Measurements from ENCODE around the gene SPNS1.

Gene SPNS1

GRCh38 chr16:28946681-28947080 lies 27.9 kb upstream of the SPNS1 start:
- Histone ChIP-seq H3K36me3 (ENCODE audit: control insufficient read depth, insufficient read depth, low read length) (no peaks in the 10 kb centered on the region), H3K27me3 (replicated peaks; ENCODE audit: control insufficient read depth, insufficient read depth, low read length) (no peaks in the 10 kb centered on the region), H3K4me3 (replicated peaks; ENCODE audit: low read depth, low read length) (no peak overlapping the region)
- DNase-seq (ENCODE audit: extremely low read depth, insufficient read length), result no peak
- TF ChIP-seq CTCF (IDR thresholded peaks at IDR 0.05; ENCODE audit: insufficient read depth, low read length, poor library complexity, severe bottlenecking), result no peak

GRCh38 chr16:28950648-28951409 lies 23.7 kb upstream of the SPNS1 start, which contains the start of gene NFATC2IP:
TSS of gene NFATC2IP (plus strand) at chr16:28950937. CDS start at chr16:28951012, 75 bp downstream.
- TF ChIP-seq CTCF (IDR thresholded peaks at IDR 0.05; ENCODE audit: insufficient read depth, low read length, poor library complexity, severe bottlenecking), result no peak
- H3K36me3 ChIP-seq (ENCODE audit: control insufficient read depth, insufficient read depth, low read length), result peaks cover 15% of the 10 kb centered on the region
- peak; percentile 99 for DNase-seq (ENCODE audit: extremely low read depth, insufficient read length)
- peak within 1 kb of the TSS; percentile 87 for H3K4me3 ChIP-seq (replicated peaks; ENCODE audit: low read depth, low read length)
- no peaks in the 10 kb centered on the region for H3K27me3 ChIP-seq (replicated peaks; ENCODE audit: control insufficient read depth, insufficient read depth, low read length)

GRCh38 chr16:28951410-28951943 lies 23.1 kb upstream of the SPNS1 start:
- no peak for DNase-seq (ENCODE audit: extremely low read depth, insufficient read length)
- Histone ChIP-seq H3K36me3 (ENCODE audit: control insufficient read depth, insufficient read depth, low read length) (peaks cover 22% of the 10 kb centered on the region), H3K4me3 (replicated peaks; ENCODE audit: low read depth, low read length) (peak overlapping the region; percentile 87), H3K27me3 (replicated peaks; ENCODE audit: control insufficient read depth, insufficient read depth, low read length) (no peaks in the 10 kb centered on the region)
- TF ChIP-seq CTCF (IDR thresholded peaks at IDR 0.05; ENCODE audit: insufficient read depth, low read length, poor library complexity, severe bottlenecking), result no peak

- no peak for TF ChIP-seq CTCF (IDR thresholded peaks at IDR 0.05; ENCODE audit: insufficient read depth, low read length, poor library complexity, severe bottlenecking)
- no peaks in the 10 kb centered on the region for H3K27me3 ChIP-seq (replicated peaks; ENCODE audit: control insufficient read depth, insufficient read depth, low read length)
- no peak overlapping the region for H3K4me3 ChIP-seq (replicated peaks; ENCODE audit: low read depth, low read length)
- DNase-seq (ENCODE audit: extremely low read depth, insufficient read length), result no peak
- peaks cover 43% of the 10 kb centered on the region for H3K36me3 ChIP-seq (ENCODE audit: control insufficient read depth, insufficient read depth, low read length)
These were observed 16.4 kb upstream of the SPNS1 start for GRCh38 chr16:28958216-28958615.

GRCh38 chr16:28958836-28959235 lies 15.7 kb upstream of the SPNS1 start:
- TF ChIP-seq CTCF (IDR thresholded peaks at IDR 0.05; ENCODE audit: insufficient read depth, low read length, poor library complexity, severe bottlenecking), result no peak
- Histone ChIP-seq H3K27me3 (replicated peaks; ENCODE audit: control insufficient read depth, insufficient read depth, low read length) (no peaks in the 10 kb centered on the region), H3K4me3 (replicated peaks; ENCODE audit: low read depth, low read length) (no peak overlapping the region), H3K36me3 (ENCODE audit: control insufficient read depth, insufficient read depth, low read length) (peaks cover 45% of the 10 kb centered on the region)
- DNase-seq (ENCODE audit: extremely low read depth, insufficient read length), result no peak
